ENCODE data around the gene ZNF26.

Gene ZNF26

GRCh38 chr12:133063556-133063955, 77.4 kb downstream of the ZNF26 start:
- no peak for FAIRE-seq

GRCh38 chr12:133073836-133074235, 87.7 kb downstream of the ZNF26 start:
- FAIRE-seq, result peak; percentile 47
